HG03159 (cell line): Measurements from ENCODE around the gene GPATCH3.
"Not testable (repeated sequence)": the region's sequence is repeated elsewhere in the genome, so short reads cannot be mapped to it uniquely, and the experiment has no call there.

Experiments used
- ATAC-seq: cut with Tn5 transposase; IDR thresholded peaks from one replicate; pipeline ENCODE4 v1.9.1; 2021; ENCODE audit warnings: mild to moderate bottlenecking, moderate library complexity; ENCODE audit not compliant: unreplicated experiment

GPATCH3 gene

GRCh38 chr1:26913754-26914619 is 13.7 kb upstream of the GPATCH3 start, which contains the start of gene NR0B2:
Gene NR0B2 (minus strand): TSS chr1:26913975. CDS start chr1:26913940, 35 bp downstream.
- no peak for ATAC-seq

- ATAC-seq = no peak
Measured at GRCh38 chr1:26913389-26913753, 13.1 kb upstream of the GPATCH3 start.

- ATAC-seq = no peak
Measured at GRCh38 chr1:26912147-26912490, 11.9 kb upstream of the GPATCH3 start.

- no peak for ATAC-seq
Measured at GRCh38 chr1:26911399-26912146, 11.3 kb upstream of the GPATCH3 start.

- no peak for ATAC-seq
Measured at GRCh38 chr1:26910343-26911160, 10.3 kb upstream of the GPATCH3 start.

GRCh38 chr1:26909951-26910342 is 9.7 kb upstream of the GPATCH3 start:
- no peak for ATAC-seq

- ATAC-seq = no peak
Measured at GRCh38 chr1:26907071-26907917, 7.0 kb upstream of the GPATCH3 start.

- ATAC-seq = no peak
Measured at GRCh38 chr1:26900815-26901511, 696 bp upstream of the GPATCH3 start.

- ATAC-seq = no peak
Measured at GRCh38 chr1:26897351-26897750, 2.9 kb downstream of the GPATCH3 start.

- no peak for ATAC-seq
Measured at GRCh38 chr1:26894263-26894662, 6.0 kb downstream of the GPATCH3 start.

GRCh38 chr1:26890467-26890796 is 9.8 kb downstream of the GPATCH3 start:
- ATAC-seq = peak; percentile 28

- ATAC-seq = peak; percentile 86
Measured at GRCh38 chr1:26889551-26890466, 10.5 kb downstream of the GPATCH3 start, which contains the start of gene GPN2. Gene GPN2 (minus strand): TSS chr1:26890283. CDS start chr1:26890096, 187 bp downstream.

- ATAC-seq = no peak
Measured at GRCh38 chr1:26888231-26888630, 12.0 kb downstream of the GPATCH3 start.

- no peak for ATAC-seq
Measured at GRCh38 chr1:26887125-26887524, 13.1 kb downstream of the GPATCH3 start.

GRCh38 chr1:26882696-26883463 is 17.4 kb downstream of the GPATCH3 start:
- no peak for ATAC-seq

- ATAC-seq = not testable (repeated sequence)
Measured at GRCh38 chr1:26881611-26882010, 18.7 kb downstream of the GPATCH3 start.

GRCh38 chr1:26879793-26880192 is 20.5 kb downstream of the GPATCH3 start:
- no peak for ATAC-seq

GRCh38 chr1:26877326-26877725 is 22.9 kb downstream of the GPATCH3 start:
- ATAC-seq = no peak
